Peyer's patch (tissue), 4 donors: Measurements from ENCODE around the gene KRTAP9-6. TPM values are rescaled to one million over a fixed set of nuclear protein-coding genes. Genes with fewer than 3 reads are reported as not detected.

Source experiments
- DNase-seq, 3 donors: peaks; one replicate each; pipeline ENCODE4 v3.0.0-alpha.2; 2017 to 2019
- H3K27ac ChIP-seq, 4 donors: fragments of 200-600 bp; sonication (generic); one replicate each; pipeline ENCODE4 v1.5.1; 2016 to 2019
- H3K27me3 ChIP-seq, 2 donors: fragments of 200-600 bp; sonication (generic); one replicate each; pipeline ENCODE4 v1.5.1; 2019
- H3K36me3 ChIP-seq, 3 donors: fragments of 200-600 bp; sonication (generic); one replicate each; pipeline ENCODE4 v1.5.1; 2016 to 2019
- H3K4me1 ChIP-seq, 4 donors: fragments of 200-600 bp; sonication (generic); one replicate each; pipeline ENCODE4 v1.5.1; 2016 to 2019
- H3K4me3 ChIP-seq, 4 donors: fragments of 200-600 bp; sonication (generic); 1 replicate in 3 of 4; 2 replicates in 1 of 4; pipeline ENCODE4 v1.5.1; 2016 to 2019; ENCODE audit warnings: mild to moderate bottlenecking in 1 of 4
- H3K9me3 ChIP-seq, 4 donors: fragments of 200-600 bp; sonication (generic); one replicate each; pipeline ENCODE4 v1.5.1; 2016 to 2019; ENCODE audit warnings: mild to moderate bottlenecking in 1 of 4
- POLR2A ChIP-seq, 2 donors: fragments of 450-650 bp; IDR thresholded peaks; one replicate each; pipeline ENCODE4 v1.5.1; 2017; ENCODE audit warnings: antibody characterized with exemption in 2 of 2, mild to moderate bottlenecking in 2 of 2, moderate library complexity in 2 of 2
- total RNA-seq, 4 donors: library from RNA; depleted of rRNA; stranded (reverse); fragments of >200 nt; gene quantifications; one replicate each; pipeline ENCODE4 v1.1.0, GENCODE V29; 2016
- TF ChIP-seq, protein P1 (sequence below), 6 experiments: fragments of 450-650 bp in 4 of 6; fragments of 200-600 bp in 2 of 6; sonication (generic) in 1 of 6; IDR thresholded peaks; one replicate each; pipeline ENCODE4 v1.5.1; 2017 to 2019; ENCODE audit warnings: antibody characterized with exemption in 6 of 6, mild to moderate bottlenecking in 3 of 6, moderate library complexity in 1 of 6

KRTAP9-6 gene
- total RNA-seq, 4 donors from 2014 or later: not detected

DNA sequence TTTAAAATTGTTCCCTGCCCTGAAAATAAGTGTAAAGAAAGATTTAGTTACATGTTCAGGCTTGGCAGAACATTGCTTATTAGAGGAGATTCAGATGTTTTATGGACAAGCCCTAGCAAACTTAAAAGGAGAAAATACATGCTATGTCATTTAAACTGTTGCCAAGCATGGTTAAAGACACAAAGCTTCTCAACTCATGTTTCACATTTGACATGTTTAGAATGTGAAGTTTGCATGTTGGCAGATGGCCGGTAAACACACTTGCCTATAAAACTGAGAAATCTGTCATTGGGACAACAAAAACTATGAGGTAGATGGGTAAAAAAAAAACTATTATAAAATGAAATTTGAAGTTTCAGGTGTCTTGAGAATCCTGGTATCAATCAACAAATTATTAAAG, 31.7 kb downstream of the KRTAP9-6 start:
- H3K4me3 ChIP-seq: no peak overlapping the region
- H3K36me3 ChIP-seq: no peaks in the 10 kb centered on the region
- no peaks in the 10 kb centered on the region for H3K4me1 ChIP-seq
- H3K9me3 ChIP-seq: no peaks in the 10 kb centered on the region
- TF ChIP-seq POLR2A (IDR thresholded peaks at IDR 0.05): no peak
- TF ChIP-seq, protein P1, sequence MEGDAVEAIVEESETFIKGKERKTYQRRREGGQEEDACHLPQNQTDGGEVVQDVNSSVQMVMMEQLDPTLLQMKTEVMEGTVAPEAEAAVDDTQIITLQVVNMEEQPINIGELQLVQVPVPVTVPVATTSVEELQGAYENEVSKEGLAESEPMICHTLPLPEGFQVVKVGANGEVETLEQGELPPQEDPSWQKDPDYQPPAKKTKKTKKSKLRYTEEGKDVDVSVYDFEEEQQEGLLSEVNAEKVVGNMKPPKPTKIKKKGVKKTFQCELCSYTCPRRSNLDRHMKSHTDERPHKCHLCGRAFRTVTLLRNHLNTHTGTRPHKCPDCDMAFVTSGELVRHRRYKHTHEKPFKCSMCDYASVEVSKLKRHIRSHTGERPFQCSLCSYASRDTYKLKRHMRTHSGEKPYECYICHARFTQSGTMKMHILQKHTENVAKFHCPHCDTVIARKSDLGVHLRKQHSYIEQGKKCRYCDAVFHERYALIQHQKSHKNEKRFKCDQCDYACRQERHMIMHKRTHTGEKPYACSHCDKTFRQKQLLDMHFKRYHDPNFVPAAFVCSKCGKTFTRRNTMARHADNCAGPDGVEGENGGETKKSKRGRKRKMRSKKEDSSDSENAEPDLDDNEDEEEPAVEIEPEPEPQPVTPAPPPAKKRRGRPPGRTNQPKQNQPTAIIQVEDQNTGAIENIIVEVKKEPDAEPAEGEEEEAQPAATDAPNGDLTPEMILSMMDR (IDR thresholded peaks at IDR 0.05): no peak
- no peaks in the 10 kb centered on the region for H3K27me3 ChIP-seq
- DNase-seq: no peak
- no peak overlapping the region for H3K27ac ChIP-seq

DNA sequence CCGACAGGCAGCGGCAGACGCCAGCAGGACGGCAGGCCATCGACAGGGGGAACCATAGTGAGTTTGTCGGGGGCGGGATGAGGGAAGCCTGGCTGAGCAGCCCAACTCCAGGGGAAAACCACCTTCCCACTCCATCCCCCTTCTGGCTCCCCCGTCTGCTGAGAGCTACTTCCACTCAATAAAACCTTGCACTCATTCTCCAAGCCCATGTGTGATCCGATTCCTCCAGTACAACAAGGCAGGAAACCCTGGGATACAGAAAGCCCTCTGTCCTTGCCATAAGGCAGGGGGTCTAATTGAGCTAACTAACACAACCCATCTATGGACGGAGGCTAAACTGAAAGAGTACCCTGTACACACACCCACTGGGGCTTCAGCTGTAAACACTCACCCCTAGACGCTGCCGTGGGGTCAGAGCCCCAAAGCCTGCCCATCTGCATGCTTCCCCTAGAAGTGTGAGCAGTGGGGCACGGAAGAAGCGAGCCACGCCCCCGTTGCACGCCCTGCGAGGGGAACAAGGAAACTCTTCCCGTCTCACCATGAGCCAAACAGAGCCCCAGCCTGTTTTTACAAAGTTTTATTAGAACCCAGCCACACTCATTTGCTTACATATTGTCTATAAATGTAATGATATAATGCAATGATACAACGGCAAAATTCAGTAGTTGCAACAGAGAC, 33.4 kb downstream of the KRTAP9-6 start:
- no peak for TF ChIP-seq POLR2A (IDR thresholded peaks at IDR 0.05)
- TF ChIP-seq, protein P1 (IDR thresholded peaks at IDR 0.05): no peak
- no peaks in the 10 kb centered on the region for H3K9me3 ChIP-seq
- no peak overlapping the region for H3K27ac ChIP-seq
- H3K4me1 ChIP-seq: no peaks in the 10 kb centered on the region
- H3K4me3 ChIP-seq: no peak overlapping the region
- H3K36me3 ChIP-seq: no peaks in the 10 kb centered on the region
- no peak for DNase-seq
- no peaks in the 10 kb centered on the region for H3K27me3 ChIP-seq

DNA sequence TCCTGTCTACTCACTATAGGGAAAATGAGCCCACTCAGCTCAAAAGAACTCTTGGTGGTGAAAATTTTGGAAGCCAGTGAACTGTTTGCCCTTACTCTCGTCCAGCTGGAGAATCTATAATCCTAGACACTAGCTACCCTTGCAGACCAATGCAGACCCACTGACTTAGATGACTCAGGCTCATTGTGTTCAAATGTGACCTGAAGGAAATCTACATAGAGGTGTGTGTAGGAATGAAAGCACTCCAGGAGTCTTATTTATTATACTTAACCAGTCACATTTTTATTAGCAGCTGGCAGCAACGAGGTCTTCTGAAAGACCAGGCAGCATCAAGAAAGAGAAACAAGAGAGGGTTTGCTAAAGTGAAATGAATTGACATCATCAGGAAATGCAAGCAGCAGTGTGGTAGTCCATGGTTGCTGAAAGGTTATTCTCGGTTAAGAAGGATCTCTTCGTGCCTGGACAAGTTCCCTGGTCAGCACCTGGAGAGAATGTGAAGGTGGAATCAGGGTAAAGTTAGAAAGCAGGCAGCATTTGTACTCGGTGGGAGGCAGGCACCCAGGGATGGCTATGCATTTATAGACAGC, 36.1 kb downstream of the KRTAP9-6 start:
- Histone ChIP-seq H3K27me3 (no peaks in the 10 kb centered on the region), H3K4me3 (no peak overlapping the region), H3K27ac (no peak overlapping the region), H3K4me1 (no peaks in the 10 kb centered on the region), H3K9me3 (no peaks in the 10 kb centered on the region), H3K36me3 (no peaks in the 10 kb centered on the region)
- DNase-seq: no peak
- TF ChIP-seq, protein P1 (IDR thresholded peaks at IDR 0.05): no peak
- TF ChIP-seq POLR2A (IDR thresholded peaks at IDR 0.05): no peak

DNA sequence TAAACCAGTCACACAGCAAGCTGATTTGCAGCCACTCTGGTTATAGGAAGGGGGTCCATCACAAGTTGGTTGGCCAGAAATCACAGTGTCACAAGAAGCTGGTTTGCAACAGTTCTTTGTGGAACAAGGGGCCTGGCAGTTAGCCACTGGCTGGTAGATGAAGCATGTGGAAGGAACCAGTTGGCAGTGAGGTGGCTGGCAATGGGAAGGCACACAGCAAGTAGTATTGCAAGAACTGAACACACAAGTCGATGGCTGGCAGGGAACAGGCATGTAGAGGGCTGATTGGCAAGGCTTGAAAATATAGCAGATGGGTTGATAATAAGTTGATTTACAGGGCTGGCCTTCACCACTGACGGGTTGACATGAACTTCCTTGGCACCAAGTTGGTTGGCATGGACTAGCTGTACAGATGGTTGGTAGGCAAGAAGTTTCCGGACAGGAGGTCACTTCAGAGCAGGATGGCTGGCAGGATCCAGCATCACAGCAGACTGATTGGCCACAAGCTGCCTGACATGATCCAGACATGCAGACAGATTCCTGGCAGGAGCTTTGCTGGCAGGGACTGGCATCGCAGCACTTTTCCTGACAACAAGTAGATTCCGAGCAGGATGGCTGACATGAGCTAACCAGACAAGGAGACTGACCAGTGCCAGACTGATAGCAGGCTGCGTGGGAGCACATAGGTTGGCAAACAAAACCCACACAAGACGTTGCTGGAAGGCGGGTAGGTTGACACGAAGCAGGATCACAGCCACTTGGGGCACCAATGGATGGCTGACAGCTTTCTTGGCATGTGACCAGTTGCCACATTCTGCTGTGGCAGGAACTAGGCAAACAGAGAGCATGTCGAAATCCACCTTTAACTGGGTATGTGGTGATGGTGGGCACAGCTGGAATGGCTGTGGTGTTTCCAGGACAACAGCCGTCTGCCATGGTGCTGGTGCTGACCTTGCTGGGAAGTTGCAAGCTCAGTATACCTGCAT, 37.0 kb downstream of the KRTAP9-6 start, which contains the start of gene KRTAP29-1:
TSS of gene KRTAP29-1 (minus strand) at position 936 of the 986 bp plus-strand sequence. CDS start at position 936, 0 bp downstream.
- TF ChIP-seq, protein P1 (IDR thresholded peaks at IDR 0.05): no peak
- TF ChIP-seq POLR2A (IDR thresholded peaks at IDR 0.05): no peak
- no peak for DNase-seq
- H3K27ac ChIP-seq: no peak within 1 kb of the TSS

DNA sequence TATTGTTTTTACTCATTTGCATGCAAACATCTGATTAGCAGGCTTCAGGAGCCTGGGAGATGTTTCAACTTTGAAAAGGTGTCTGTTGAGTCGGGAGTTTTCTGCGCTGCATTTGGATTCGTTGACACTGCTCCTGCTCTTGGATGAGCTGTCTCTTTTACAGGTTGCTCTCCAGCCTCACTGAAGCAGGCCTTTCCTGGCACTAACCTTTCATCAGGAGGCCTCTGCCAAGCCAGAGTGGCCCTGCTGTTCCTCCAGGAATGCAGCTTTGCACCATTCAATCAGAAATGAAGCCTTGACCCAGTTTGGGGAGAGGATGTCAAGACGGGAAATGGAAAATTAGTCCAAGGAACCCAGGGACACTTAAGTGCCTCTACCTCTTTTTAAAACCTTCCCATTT, 37.8 kb downstream of the KRTAP9-6 start:
- Histone ChIP-seq H3K9me3 (no peaks in the 10 kb centered on the region), H3K4me3 (no peak overlapping the region), H3K27me3 (no peaks in the 10 kb centered on the region), H3K27ac (no peak overlapping the region), H3K36me3 (no peaks in the 10 kb centered on the region), H3K4me1 (peaks cover 0 to 3% (median 0%) of the 10 kb centered on the region in 4 donors)
- TF ChIP-seq, protein P1 (IDR thresholded peaks at IDR 0.05): no peak
- no peak for DNase-seq

More for the DNA sequence above, 37.0 kb downstream of the KRTAP9-6 start, which contains the start of gene KRTAP29-1:
- Histone ChIP-seq H3K36me3 (no peaks in the 10 kb centered on the region), H3K4me1 (no peaks in the 10 kb centered on the region), H3K27me3 (no peaks in the 10 kb centered on the region), H3K4me3 (no peak within 1 kb of the TSS), H3K9me3 (no peaks in the 10 kb centered on the region)
